ENCODE measurements around the gene SCARB1.

The SCARB1 gene

DNA sequence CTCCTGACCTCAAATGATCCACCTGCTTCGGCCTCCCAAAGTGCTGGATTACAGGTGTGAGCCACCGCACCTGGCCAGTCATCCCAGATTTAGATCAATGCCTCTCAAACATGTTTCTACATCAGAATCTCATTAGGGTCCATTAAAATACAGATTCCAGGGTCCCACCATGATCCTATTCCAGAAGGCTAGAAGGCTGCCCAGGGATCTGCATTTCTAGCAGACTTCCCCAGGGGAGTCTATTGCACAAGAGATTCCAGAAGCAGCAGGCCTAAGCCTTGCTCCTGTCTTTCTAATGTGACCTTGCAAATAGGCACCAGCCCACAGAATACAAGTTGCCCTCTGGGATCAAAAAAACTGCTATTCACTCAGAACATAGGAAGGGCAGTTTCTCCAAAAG lies 81.5 kb downstream of the SCARB1 start:
- Histone ChIP-seq H3K4me3 (ENCODE audit: low read depth in 1 of 2, low read length in 1 of 2) (no peak overlapping the region), H3K9me3 (no peaks in the 10 kb centered on the region), H3K4me1 (ENCODE audit: control insufficient read depth in 1 of 2, insufficient read depth in 1 of 2, low read depth in 1 of 2, low read length in 1 of 2) (peaks cover 8 to 11% of the 10 kb centered on the region in 2 experiments), H3K27ac (no peak overlapping the region), H3K36me3 (no peaks in the 10 kb centered on the region), H3K27me3 (no peaks in the 10 kb centered on the region)
- no peak for TF ChIP-seq CTCF (IDR thresholded peaks at IDR 0.05)

DNA sequence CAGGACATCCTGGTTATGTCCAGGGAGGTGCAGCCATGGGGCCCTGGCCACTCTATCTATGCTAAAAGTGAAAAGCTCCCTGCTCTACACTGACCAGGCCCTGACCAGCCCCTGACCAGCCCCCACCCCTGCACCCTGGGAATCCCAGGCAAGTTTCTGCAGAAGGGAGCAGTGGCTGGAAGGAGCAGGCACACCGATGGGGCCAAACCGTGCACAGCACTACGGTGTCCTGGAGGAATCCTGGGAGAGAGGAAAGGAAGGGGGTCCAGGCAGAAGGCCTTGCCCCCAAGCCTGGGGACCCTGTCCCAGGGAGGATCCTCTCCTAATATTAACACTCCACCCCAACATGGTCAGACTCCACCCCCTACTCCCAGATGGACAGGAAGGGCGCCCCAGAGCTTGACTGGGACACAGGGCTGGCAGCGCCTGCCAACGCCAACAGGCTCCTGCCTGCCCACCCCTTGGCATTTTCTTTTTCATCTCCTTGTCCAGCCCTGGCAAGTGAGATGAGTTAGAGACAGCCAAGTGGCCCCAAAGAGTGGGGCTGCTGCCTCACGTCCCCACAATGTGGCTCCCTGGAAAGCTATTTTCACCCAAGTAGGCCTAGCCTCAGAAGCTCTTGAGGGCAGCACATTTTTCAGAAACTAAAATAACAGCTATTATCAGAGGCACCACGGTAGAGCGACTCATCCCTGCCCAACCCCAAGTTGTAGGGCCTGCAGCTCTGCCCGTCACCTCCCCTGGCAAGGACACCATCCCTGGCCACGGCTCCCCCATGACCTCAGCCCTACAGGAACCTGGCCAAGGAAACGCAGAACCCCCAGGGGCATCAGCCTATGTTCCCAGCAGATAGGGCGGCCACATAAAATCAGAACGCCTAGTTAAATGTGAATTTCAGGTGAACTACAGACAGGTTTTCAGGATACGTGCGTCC lies 82.6 kb downstream of the SCARB1 start:
- no peak for TF ChIP-seq CTCF (IDR thresholded peaks at IDR 0.05)
- Histone ChIP-seq H3K27ac (no peak overlapping the region), H3K4me3 (ENCODE audit: low read depth in 1 of 2, low read length in 1 of 2) (no peak overlapping the region), H3K9me3 (no peaks in the 10 kb centered on the region), H3K36me3 (no peaks in the 10 kb centered on the region), H3K4me1 (ENCODE audit: control insufficient read depth in 1 of 2, insufficient read depth in 1 of 2, low read depth in 1 of 2, low read length in 1 of 2) (peaks cover 18 to 22% of the 10 kb centered on the region in 2 experiments), H3K27me3 (no peaks in the 10 kb centered on the region)

GRCh38 chr12:124780336-124780735 lies 83.3 kb downstream of the SCARB1 start:
- H3K27me3 ChIP-seq: no peaks in the 10 kb centered on the region
- H3K27ac ChIP-seq: no peak overlapping the region
- no peak for TF ChIP-seq CTCF (IDR thresholded peaks at IDR 0.05)
- H3K36me3 ChIP-seq: no peaks in the 10 kb centered on the region
- no peak overlapping the region for H3K4me3 ChIP-seq (ENCODE audit: low read depth in 1 of 2, low read length in 1 of 2)
- H3K4me1 ChIP-seq (ENCODE audit: control insufficient read depth in 1 of 2, insufficient read depth in 1 of 2, low read depth in 1 of 2, low read length in 1 of 2): peaks cover 25 to 29% of the 10 kb centered on the region in 2 experiments
- no peaks in the 10 kb centered on the region for H3K9me3 ChIP-seq

DNA sequence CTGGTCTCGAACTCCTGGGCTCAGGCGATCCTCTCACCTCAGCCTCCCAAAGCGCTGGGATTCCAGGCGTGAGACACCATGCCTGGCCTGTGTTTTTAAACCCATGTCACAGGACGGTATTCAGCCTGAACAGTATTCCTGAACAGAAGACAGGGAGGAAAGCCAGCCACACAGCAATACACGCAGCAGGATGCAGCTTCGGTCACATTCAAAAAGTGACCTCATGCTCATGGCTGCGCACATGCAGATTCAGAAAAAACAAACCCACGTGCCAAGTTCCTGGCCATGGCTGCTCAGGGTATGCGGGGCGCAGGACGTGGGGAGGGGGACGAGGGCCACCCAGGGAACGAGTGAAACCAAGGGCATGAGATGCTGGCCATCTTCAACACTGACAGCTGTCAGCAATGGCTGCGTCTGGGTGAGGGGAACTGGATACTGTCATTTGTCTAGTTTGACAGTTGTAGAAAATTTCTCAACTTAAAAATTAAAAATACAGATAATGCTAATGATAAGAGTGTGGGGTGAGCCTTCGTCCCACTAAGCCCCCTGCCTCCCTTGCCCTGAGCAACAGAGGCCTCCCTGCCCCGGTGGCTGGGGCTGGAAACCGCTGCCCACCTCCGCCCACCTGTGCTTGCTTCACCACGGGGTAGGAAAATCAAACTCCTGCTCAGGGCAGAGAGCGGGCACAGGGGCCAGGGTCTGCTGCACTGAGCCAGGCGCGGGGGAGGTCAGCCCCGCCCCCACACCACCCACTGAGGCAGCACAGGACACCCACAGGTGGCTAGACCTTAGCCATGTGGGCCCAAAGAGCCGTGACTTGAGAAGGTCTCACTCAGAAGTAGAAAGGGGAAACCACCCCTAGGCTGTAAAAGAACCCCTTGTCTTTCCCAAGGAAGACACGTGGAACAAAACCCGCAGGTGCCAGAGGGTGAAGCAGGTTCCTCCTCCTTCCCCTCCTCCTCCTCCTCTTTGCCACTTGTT lies 84.2 kb downstream of the SCARB1 start:
- H3K9me3 ChIP-seq: no peaks in the 10 kb centered on the region
- H3K36me3 ChIP-seq: no peaks in the 10 kb centered on the region
- H3K27ac ChIP-seq: no peak overlapping the region
- no peak for TF ChIP-seq CTCF (IDR thresholded peaks at IDR 0.05)
- H3K4me1 ChIP-seq (ENCODE audit: control insufficient read depth in 1 of 2, insufficient read depth in 1 of 2, low read depth in 1 of 2, low read length in 1 of 2): peaks cover 34 to 38% of the 10 kb centered on the region in 2 experiments
- no peak overlapping the region for H3K4me3 ChIP-seq (ENCODE audit: low read depth in 1 of 2, low read length in 1 of 2)
- no peaks in the 10 kb centered on the region for H3K27me3 ChIP-seq

- no peaks in the 10 kb centered on the region for H3K36me3 ChIP-seq
- TF ChIP-seq CTCF (IDR thresholded peaks at IDR 0.05): no peak
- no peaks in the 10 kb centered on the region for H3K27me3 ChIP-seq
- peaks cover 44 to 48% of the 10 kb centered on the region in 2 experiments for H3K4me1 ChIP-seq (ENCODE audit: control insufficient read depth in 1 of 2, insufficient read depth in 1 of 2, low read depth in 1 of 2, low read length in 1 of 2)
- no peaks in the 10 kb centered on the region for H3K9me3 ChIP-seq
- H3K4me3 ChIP-seq (ENCODE audit: low read depth in 1 of 2, low read length in 1 of 2): no peak overlapping the region
- H3K27ac ChIP-seq: no peak overlapping the region
Observed at GRCh38 chr12:124778411-124778810, 85.3 kb downstream of the SCARB1 start.
